GM21381 (cell line): ENCODE results near the gene ARFIP1.

Source experiments
- ATAC-seq: cut with Tn5 transposase; IDR thresholded peaks from one replicate; pipeline ENCODE4 v1.9.1; 2021; ENCODE audit warnings: mild to moderate bottlenecking, moderate library complexity; ENCODE audit not compliant: unreplicated experiment

The ARFIP1 gene

GRCh38 chr4:152957437-152958171, 177.8 kb downstream of the ARFIP1 start:
- no peak for ATAC-seq

- no peak for ATAC-seq
Measured at GRCh38 chr4:152959080-152959479, 179.3 kb downstream of the ARFIP1 start.

GRCh38 chr4:152960082-152960481, 180.3 kb downstream of the ARFIP1 start:
- no peak for ATAC-seq

- ATAC-seq: no peak
Measured at GRCh38 chr4:152961014-152961772, 181.4 kb downstream of the ARFIP1 start.

GRCh38 chr4:152961773-152962115, 182.0 kb downstream of the ARFIP1 start:
- no peak for ATAC-seq
